ENCODE results near the gene APOM. TPM values are rescaled to one million over a fixed set of nuclear protein-coding genes. Genes with fewer than 3 reads are reported as not detected.

Gene APOM
- total RNA-seq, 1 donor from 2014 or later: 11.2 TPM

DNA sequence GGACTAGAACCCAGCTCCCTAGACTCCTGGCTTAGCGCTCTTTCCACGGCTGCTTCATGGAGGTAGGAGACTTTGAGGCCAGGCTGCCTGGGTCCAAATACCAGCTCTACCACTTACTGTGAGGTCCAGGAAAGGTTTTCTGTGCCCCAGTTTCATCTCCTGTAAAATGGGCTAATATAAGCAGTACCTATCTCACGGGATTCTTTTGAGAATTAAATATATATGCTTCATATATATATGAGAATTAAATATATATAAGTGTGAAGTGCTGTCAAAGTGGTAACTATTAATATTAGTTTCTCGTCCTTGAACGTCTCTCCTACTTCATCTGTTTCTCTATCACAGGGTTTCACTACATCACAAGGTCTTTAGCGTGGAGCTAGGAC, 35.4 kb downstream of the APOM start:
- no peaks in the 10 kb centered on the region for H3K4me1 Mint-ChIP-seq (ENCODE audit: unreplicated experiment)
- TF ChIP-seq, protein P1, sequence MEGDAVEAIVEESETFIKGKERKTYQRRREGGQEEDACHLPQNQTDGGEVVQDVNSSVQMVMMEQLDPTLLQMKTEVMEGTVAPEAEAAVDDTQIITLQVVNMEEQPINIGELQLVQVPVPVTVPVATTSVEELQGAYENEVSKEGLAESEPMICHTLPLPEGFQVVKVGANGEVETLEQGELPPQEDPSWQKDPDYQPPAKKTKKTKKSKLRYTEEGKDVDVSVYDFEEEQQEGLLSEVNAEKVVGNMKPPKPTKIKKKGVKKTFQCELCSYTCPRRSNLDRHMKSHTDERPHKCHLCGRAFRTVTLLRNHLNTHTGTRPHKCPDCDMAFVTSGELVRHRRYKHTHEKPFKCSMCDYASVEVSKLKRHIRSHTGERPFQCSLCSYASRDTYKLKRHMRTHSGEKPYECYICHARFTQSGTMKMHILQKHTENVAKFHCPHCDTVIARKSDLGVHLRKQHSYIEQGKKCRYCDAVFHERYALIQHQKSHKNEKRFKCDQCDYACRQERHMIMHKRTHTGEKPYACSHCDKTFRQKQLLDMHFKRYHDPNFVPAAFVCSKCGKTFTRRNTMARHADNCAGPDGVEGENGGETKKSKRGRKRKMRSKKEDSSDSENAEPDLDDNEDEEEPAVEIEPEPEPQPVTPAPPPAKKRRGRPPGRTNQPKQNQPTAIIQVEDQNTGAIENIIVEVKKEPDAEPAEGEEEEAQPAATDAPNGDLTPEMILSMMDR (conservative IDR thresholded peaks at IDR 0.05): no peak
- no peak overlapping the region for H3K4me3 Mint-ChIP-seq
- peaks cover 12% of the 10 kb centered on the region for H3K36me3 Mint-ChIP-seq
- no peak for DNase-seq (ENCODE audit: extremely low spot score, unreplicated experiment)
- no peaks in the 10 kb centered on the region for H3K9me3 Mint-ChIP-seq
- no peaks in the 10 kb centered on the region for H3K27me3 Mint-ChIP-seq
- no peak overlapping the region for H3K27ac Mint-ChIP-seq

- TF ChIP-seq, protein P1 (conservative IDR thresholded peaks at IDR 0.05): no peak
- no peaks in the 10 kb centered on the region for H3K9me3 Mint-ChIP-seq
- peaks cover 8% of the 10 kb centered on the region for H3K36me3 Mint-ChIP-seq
- H3K4me3 Mint-ChIP-seq: no peak overlapping the region
- no peaks in the 10 kb centered on the region for H3K4me1 Mint-ChIP-seq (ENCODE audit: unreplicated experiment)
- no peaks in the 10 kb centered on the region for H3K27me3 Mint-ChIP-seq
- DNase-seq (ENCODE audit: extremely low spot score, unreplicated experiment): no peak
- H3K27ac Mint-ChIP-seq: no peak overlapping the region
Measured at GRCh38 chr6:31691564-31692108, 35.9 kb downstream of the APOM start.

GRCh38 chr6:31692353-31692752, 36.7 kb downstream of the APOM start:
- Mint-ChIP-seq H3K4me1 (ENCODE audit: unreplicated experiment) (no peaks in the 10 kb centered on the region), H3K4me3 (no peak overlapping the region), H3K36me3 (peaks cover 14% of the 10 kb centered on the region), H3K9me3 (no peaks in the 10 kb centered on the region), H3K27ac (no peak overlapping the region), H3K27me3 (no peaks in the 10 kb centered on the region)
- DNase-seq (ENCODE audit: extremely low spot score, unreplicated experiment): no peak
- TF ChIP-seq, protein P1 (conservative IDR thresholded peaks at IDR 0.05): no peak

- TF ChIP-seq, protein P1 (conservative IDR thresholded peaks at IDR 0.05): no peak
- Mint-ChIP-seq H3K27me3 (no peaks in the 10 kb centered on the region), H3K9me3 (no peaks in the 10 kb centered on the region), H3K27ac (no peak overlapping the region), H3K36me3 (peaks cover 20% of the 10 kb centered on the region), H3K4me3 (no peak overlapping the region), H3K4me1 (ENCODE audit: unreplicated experiment) (no peaks in the 10 kb centered on the region)
- DNase-seq (ENCODE audit: extremely low spot score, unreplicated experiment): no peak
Measured at GRCh38 chr6:31692886-31693285, 37.2 kb downstream of the APOM start.

- peaks cover 22% of the 10 kb centered on the region for H3K36me3 Mint-ChIP-seq
- H3K9me3 Mint-ChIP-seq: no peaks in the 10 kb centered on the region
- TF ChIP-seq, protein P1 (conservative IDR thresholded peaks at IDR 0.05): no peak
- H3K4me1 Mint-ChIP-seq (ENCODE audit: unreplicated experiment): no peaks in the 10 kb centered on the region
- no peak for DNase-seq (ENCODE audit: extremely low spot score, unreplicated experiment)
- H3K27ac Mint-ChIP-seq: no peak overlapping the region
- H3K27me3 Mint-ChIP-seq: no peaks in the 10 kb centered on the region
- H3K4me3 Mint-ChIP-seq: no peak overlapping the region
Measured at GRCh38 chr6:31693535-31693934, 37.8 kb downstream of the APOM start.

GRCh38 chr6:31697555-31697954, 41.9 kb downstream of the APOM start:
- peaks cover 9% of the 10 kb centered on the region for H3K4me1 Mint-ChIP-seq (ENCODE audit: unreplicated experiment)
- H3K4me3 Mint-ChIP-seq: peak overlapping the region; percentile 14
- TF ChIP-seq, protein P1 (conservative IDR thresholded peaks at IDR 0.05): no peak
- no peak for DNase-seq (ENCODE audit: extremely low spot score, unreplicated experiment)
- H3K36me3 Mint-ChIP-seq: peaks cover 18% of the 10 kb centered on the region
- no peaks in the 10 kb centered on the region for H3K27me3 Mint-ChIP-seq
- H3K9me3 Mint-ChIP-seq: no peaks in the 10 kb centered on the region
- H3K27ac Mint-ChIP-seq: peak overlapping the region; percentile 49
